GM12878 (cell line): ENCODE data around the gene HHLA2. TPM values are rescaled to one million over a fixed set of nuclear protein-coding genes. Genes with fewer than 3 reads are reported as not detected.

Experiments
- ATAC-seq: fragments of 200-7000 bp; cut with Tn5 transposase; 3 replicates; pipeline ENCODE4 v1.9.1; 2020; ENCODE audit warnings: mild to moderate bottlenecking, moderate library complexity
- BruUV-seq: library from RNA; stranded (reverse); fragments of 400-500 nt; replicated peaks from 2 replicates; lab custom pipeline; 2021; lab: Mats Ljungman, UMichigan
- CTCF ChIA-PET: fragments of 300-600 bp; sonication (Branson Sonifier 250); formaldehyde crosslinking; extraction: SDS; loops from one replicate; lab custom pipeline; 2021; ENCODE audit warnings: inconsistent platforms; lab: Yijun Ruan, JAX
- POLR2A ChIA-PET: fragments of 350-600 bp; formaldehyde crosslinking; extraction: SDS; loops from one replicate; lab custom pipeline; 2021; ENCODE audit warnings: inconsistent platforms; lab: Charles Lee
- RAD21 ChIA-PET: fragments of 300-600 bp; sonication (Branson Sonifier 250); formaldehyde crosslinking; loops from one replicate; lab custom pipeline; 2023; ENCODE audit warnings: antibody characterized with exemption; ENCODE audit not compliant: unreplicated experiment; lab: Charles Lee
- SMC1A ChIA-PET: fragments of 300-600 bp; sonication (Branson Sonifier 250); formaldehyde crosslinking; loops from one replicate; lab custom pipeline; 2023; ENCODE audit not compliant: unreplicated experiment, uncharacterized antibody; lab: Charles Lee
- DNase-seq: peaks from one replicate; pipeline ENCODE4 v3.0.0-alpha.2; 2011; ENCODE audit warnings: low read depth, low spot score
- FAIRE-seq: peaks from 3 replicates; lab custom pipeline; 2011; peaks lifted over from hg19 to GRCh38; lab: Jason Lieb, UNC
- H2AFZ ChIP-seq: 2 replicates; pipeline ENCODE4 v1.6.0; 2011; ENCODE audit warnings: low read depth, low read length, control low read depth; ENCODE audit not compliant: control insufficient read depth
- H3K27ac ChIP-seq: 2 replicates; pipeline ENCODE4 v1.5.1; 2011; ENCODE audit warnings: control low read depth; ENCODE audit not compliant: control insufficient read depth, insufficient read depth
- H3K27me3 ChIP-seq, 2 experiments: replicated peaks in 1 of 2; 2 replicates each; pipeline versions ENCODE4 v1.6.0 to v1.6.1; 2011; ENCODE audit warnings: low read length in 1 of 2; ENCODE audit not compliant: control insufficient read depth in 2 of 2, insufficient read depth in 2 of 2
- H3K36me3 ChIP-seq, 2 experiments: 2 replicates each; pipeline ENCODE4 v1.5.1; 2011; ENCODE audit warnings: low read length in 1 of 2; ENCODE audit not compliant: control insufficient read depth in 2 of 2, insufficient read depth in 2 of 2
- H3K4me1 ChIP-seq: 2 replicates; pipeline ENCODE4 v1.6.1; 2011; ENCODE audit warnings: mild to moderate bottlenecking, low read length, moderate library complexity, mixed read lengths; ENCODE audit not compliant: control insufficient read depth, insufficient read depth
- H3K4me2 ChIP-seq: 2 replicates; pipeline ENCODE4 v1.6.0; 2011; ENCODE audit warnings: control low read depth; ENCODE audit not compliant: control insufficient read depth, insufficient read depth
- H3K4me3 ChIP-seq: fragments of 200-600 bp; sonication (generic); 2 replicates; pipeline ENCODE4 v1.5.1; 2016
- H3K79me2 ChIP-seq: 2 replicates; pipeline ENCODE4 v1.6.0; 2011; ENCODE audit warnings: low read length; ENCODE audit not compliant: control insufficient read depth, insufficient read depth
- H3K9ac ChIP-seq: 2 replicates; pipeline ENCODE4 v1.8.0; 2011; ENCODE audit warnings: low read length, control low read depth, mixed read lengths; ENCODE audit not compliant: control insufficient read depth, insufficient read depth
- H3K9me3 ChIP-seq: replicated peaks from 3 replicates; pipeline ENCODE4 v1.5.1; 2011; ENCODE audit warnings: mild to moderate bottlenecking, low read length; ENCODE audit not compliant: control insufficient read depth, insufficient read depth
- H4K20me1 ChIP-seq: 2 replicates; pipeline ENCODE4 v1.6.0; 2011; ENCODE audit not compliant: control insufficient read depth, insufficient read depth
- BCL11A ChIP-seq: IDR thresholded peaks from 2 replicates; pipeline ENCODE4 v1.6.1; 2011; ENCODE audit warnings: low read depth, low read length
- FOXK2 ChIP-seq: fragments of 450-650 bp; IDR thresholded peaks from 2 replicates; pipeline ENCODE4 v1.6.1; 2017; ENCODE audit warnings: mild to moderate bottlenecking, moderate library complexity
- JUNB ChIP-seq: IDR thresholded peaks from 2 replicates; pipeline ENCODE4 v1.6.1; 2016; ENCODE audit warnings: antibody characterized with exemption, mild to moderate bottlenecking
- NFIC ChIP-seq: IDR thresholded peaks from 2 replicates; pipeline ENCODE4 v1.6.1; 2012; ENCODE audit warnings: low read depth, mild to moderate bottlenecking, inconsistent platforms, low read length, moderate library complexity
- RAD21 ChIP-seq: IDR thresholded peaks from 2 replicates; pipeline ENCODE4 v1.6.1; 2011; ENCODE audit warnings: mild to moderate bottlenecking, low read depth, low read length, moderate library complexity; ENCODE audit not compliant: insufficient read depth
- USF1 ChIP-seq: IDR thresholded peaks from 2 replicates; pipeline ENCODE4 v1.6.1; 2011; ENCODE audit warnings: borderline replicate concordance, low read depth, mild to moderate bottlenecking, moderate library complexity, mixed read lengths, low read length; ENCODE audit not compliant: insufficient read depth; ENCODE audit errors: extremely low read length
- WRNIP1 ChIP-seq: IDR thresholded peaks from 2 replicates; pipeline ENCODE4 v1.6.1; 2011; ENCODE audit warnings: low read depth, low read length, improper control_type of control experiment, borderline replicate concordance
- WGBS: methylation state at CpG from one replicate; pipeline ENCODE4 v1.1.6; 2016; ENCODE audit warnings: low lambda C conversion rate; ENCODE audit not compliant: insufficient replicate concordance, insufficient coverage; ENCODE audit errors: missing lambda C conversion rate; 5-methylcytosine and 5-hydroxymethylcytosine counted together
- in situ Hi-C: fragments of 300-500 bp; cut with MboI; formaldehyde crosslinking; loops from 9 replicates; pipeline ENCODE4 v1.14.3; 2018; ENCODE audit warnings: mixed read lengths
- intact Hi-C: fragments of 100-400 bp; cut with micrococcal nuclease; formaldehyde crosslinking; loops from one replicate; pipeline ENCODE4 v1.14.2; 2022; ENCODE audit not compliant: unreplicated experiment
- polyA plus RNA-seq, 11 experiments: library from polyadenylated mRNA; depleted of rRNA in 4 of 11; unstranded in 6 of 11; stranded (reverse) in 5 of 11; fragments of >200 nt; fragmentation: Nextera tagmentation in 4 of 11; fragmentation: Illumina TruSeq in 1 of 11; extraction: Ambion mirVana in 4 of 11; extraction: Trizol in 1 of 11; gene quantifications; 1 replicate in 1 of 11; 2 replicates in 10 of 11; pipeline versions ENCODE4 v1.2.1 to v1.2.3, GENCODE V29; 2011 to 2016; ENCODE audit warnings: inconsistent platforms in 2 of 11, missing spikeins in 2 of 11, low read depth in 1 of 11
- total RNA-seq, 4 experiments: library from RNA; depleted of rRNA in 3 of 4; stranded (reverse); fragments of >200 nt in 3 of 4; fragmentation: Illumina TruSeq in 1 of 4; extraction: Trizol in 1 of 4; gene quantifications; 2 replicates each; pipeline versions ENCODE4 v1.2.1 to v1.2.3, GENCODE V29; 2013 to 2021

HHLA2 gene
- total and polyA plus RNA-seq, 10 of the 15 experiments (the other 5 are each of a cell fraction or from before 2014, with no cell fraction given), result 0.11 to 1.3 (median 0.28) TPM; not detected in 1

- H3K4me3 ChIP-seq, result no peak overlapping the region
- FAIRE-seq, result no peak
- no peak for ATAC-seq
- CTCF ChIA-PET, result interaction anchor here (1.0 to 2.5 kb wide), 4 partner anchors 86 to 382 kb away, joined by 3 to 13 read pairs (median 4); no protein-coding TSS in a partner anchor
- no peak for TF ChIP-seq FOXK2
- no peak for TF ChIP-seq JUNB
- TF ChIP-seq BCL11A, result no peak
- TF ChIP-seq USF1, result no peak
- no peak for TF ChIP-seq WRNIP1
- TF ChIP-seq NFIC, result no peak
- no peak for TF ChIP-seq RAD21
- BruUV-seq, result no TSS peak
- H3K27me3 ChIP-seq, result no peaks in the 10 kb centered on the region
- H3K9me3 ChIP-seq, result no peaks in the 10 kb centered on the region
- H4K20me1 ChIP-seq, result no peaks in the 10 kb centered on the region
- POLR2A ChIA-PET, result no interaction called here
- WGBS, result 77% methylated on average over 6 of the region's 6 CpGs
- SMC1A ChIA-PET, result interaction anchor here (0.7 to 2.6 kb wide), 8 partner anchors 9 to 385 kb away, joined by 3 to 6 read pairs (median 3); no protein-coding TSS in a partner anchor
- H2AFZ ChIP-seq, result no peak overlapping the region
- no peaks in the 10 kb centered on the region for H3K79me2 ChIP-seq
- in situ Hi-C loops (no loop called here), intact Hi-C loops (no loop called here)
- H3K36me3 ChIP-seq, result no peaks in the 10 kb centered on the region
- H3K9ac ChIP-seq, result no peak overlapping the region
- RAD21 ChIA-PET, result interaction anchor here (0.6 to 1.6 kb wide), 3 partner anchors 34 to 163 kb away, joined by 3 to 4 read pairs (median 4); no protein-coding TSS in a partner anchor
- no peak for DNase-seq
- no peaks in the 10 kb centered on the region for H3K4me1 ChIP-seq
- no peak overlapping the region for H3K27ac ChIP-seq
- H3K4me2 ChIP-seq, result no peak overlapping the region
These were observed 24.5 kb downstream of the HHLA2 start for GRCh38 chr3:108320746-108321350.
